ENCODE results near the gene DAD1.
"Not testable (repeated sequence)": the region's sequence is repeated elsewhere in the genome, so short reads cannot be mapped to it uniquely, and the experiment has no call there.

The DAD1 gene

DNA sequence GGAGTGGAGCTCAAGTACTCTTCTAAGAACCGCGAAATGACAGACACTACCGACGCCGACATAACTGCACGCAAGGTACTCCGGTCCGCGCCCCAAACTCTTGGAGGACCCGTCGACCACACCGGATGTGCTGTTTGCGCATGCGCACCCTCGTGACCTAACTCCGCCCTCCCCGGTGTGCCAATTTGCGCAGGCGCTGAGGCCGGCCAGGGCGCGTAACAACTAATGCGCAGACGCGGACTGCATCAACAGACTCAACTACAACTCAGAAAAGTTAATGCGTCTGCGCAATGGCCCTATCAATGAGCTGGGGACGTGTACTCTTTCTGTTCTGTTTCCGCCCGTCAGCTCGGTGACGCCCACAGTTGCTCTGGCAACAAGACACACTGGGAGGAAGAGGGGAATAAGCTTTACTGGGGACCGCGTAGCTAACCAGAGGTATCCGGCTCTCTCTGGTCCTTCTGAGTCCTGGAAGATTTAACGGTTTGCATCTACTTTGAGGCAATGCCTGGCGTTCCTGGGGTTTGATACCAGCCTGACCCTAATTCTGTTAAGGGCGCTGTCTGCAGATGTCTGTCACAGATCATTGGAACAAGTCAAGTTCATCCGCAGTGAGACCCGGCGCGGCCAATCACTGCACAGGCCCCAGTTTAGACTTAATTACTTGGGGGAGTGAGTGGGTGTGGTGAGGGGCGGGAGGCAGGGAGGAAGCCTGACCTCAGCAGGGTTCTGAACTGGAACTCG lies at the start of gene DAD1:
TSS of gene DAD1 (minus strand) at position 129 of the 744 bp plus-strand sequence. CDS start at position 62, 67 bp downstream.
- DNase-seq (ENCODE audit: low read depth) = peak; percentile 99

DNA sequence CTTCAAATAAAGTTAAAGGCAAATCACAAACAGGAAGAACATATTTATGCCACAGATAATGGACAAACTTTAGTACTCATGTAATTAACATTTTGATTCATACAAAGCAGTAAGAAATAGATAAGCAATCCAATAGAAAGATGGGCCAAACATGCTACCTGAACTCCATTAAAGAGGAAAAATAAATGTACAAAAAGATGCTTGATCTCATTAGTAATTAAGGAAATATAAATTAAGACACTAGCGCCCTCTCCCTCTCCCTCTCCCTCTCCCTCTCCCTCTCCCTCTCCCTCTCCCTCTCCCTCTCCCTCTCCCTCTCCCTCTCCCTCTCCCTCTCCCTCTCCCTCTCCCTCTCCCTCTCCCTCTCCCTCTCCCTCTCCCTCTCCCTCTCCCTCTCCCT lies 47.0 kb upstream of the DAD1 start:
- not testable (repeated sequence) for DNase-seq (ENCODE audit: low read depth)

DNA sequence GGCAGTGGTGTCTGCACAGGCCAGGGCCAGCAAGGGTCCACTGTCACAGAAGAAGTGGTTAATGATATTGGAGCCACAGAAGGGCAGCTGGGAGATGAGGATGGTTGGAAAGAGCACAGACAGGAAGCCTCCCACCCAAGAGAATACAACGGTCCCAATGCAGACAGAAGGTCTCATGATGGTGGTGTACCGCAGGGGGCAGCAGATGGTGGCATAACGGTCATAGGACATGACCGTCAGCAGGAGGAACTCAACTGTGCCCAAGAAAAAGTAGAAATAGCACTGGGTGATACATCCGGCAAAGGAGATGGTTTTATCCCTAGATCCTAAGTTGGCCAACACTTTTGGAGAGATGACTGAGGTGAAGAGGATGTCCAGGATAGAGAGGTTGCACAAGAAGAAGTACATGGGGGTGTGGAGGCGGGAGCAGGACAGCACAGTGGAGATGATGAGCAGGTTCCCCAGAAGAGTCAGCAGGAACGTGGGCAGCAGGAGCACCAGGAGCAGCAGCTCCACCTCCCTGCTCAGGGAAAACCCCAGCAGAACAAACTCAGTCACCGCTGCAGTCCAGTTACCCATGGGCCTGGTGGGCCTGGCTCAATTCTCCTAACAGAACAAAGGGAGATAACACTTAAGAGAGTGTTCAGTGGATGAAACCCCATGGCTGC lies 45.3 kb upstream of the DAD1 start:
- no peak for DNase-seq (ENCODE audit: low read depth)

DNA sequence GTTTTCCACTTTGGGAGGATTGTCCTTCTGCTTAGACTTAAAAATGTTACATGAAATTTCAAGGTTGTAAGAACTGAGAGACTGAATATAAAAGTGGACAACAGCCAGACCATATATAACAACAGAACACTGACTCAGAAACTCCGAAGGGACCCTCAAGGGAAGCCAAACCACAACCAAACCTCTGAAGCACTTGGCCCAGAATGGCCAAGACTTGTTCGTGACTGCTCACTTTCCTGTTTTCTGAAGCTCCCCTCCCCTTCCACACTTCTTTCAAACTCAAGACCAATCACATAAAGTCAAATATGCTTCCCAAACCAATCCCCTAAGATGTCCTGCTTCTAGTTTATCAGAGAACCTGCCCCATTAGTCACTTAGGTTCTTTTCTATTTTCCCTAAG lies 41.5 kb upstream of the DAD1 start:
- no peak for DNase-seq (ENCODE audit: low read depth)

DNA sequence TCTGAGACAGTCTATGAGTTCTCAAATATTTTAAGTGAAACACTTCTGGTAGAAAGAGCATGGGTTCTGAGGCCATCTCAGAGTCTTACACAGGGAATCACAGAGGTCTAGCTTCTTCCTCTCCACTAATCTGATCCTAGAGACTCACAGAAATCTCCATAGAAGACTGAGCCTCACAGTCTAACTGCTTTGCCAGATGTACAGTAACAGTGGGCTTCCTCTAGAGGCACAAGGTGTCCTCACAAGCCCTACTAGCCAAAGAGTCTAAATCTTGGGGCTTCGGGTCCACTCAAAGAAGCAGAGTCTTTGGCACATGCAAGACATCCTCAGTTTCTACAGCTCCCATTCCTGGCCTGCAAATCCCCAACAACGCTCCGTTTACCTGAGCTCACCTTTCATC lies 41.0 kb upstream of the DAD1 start:
- DNase-seq (ENCODE audit: low read depth) = no peak

DNA sequence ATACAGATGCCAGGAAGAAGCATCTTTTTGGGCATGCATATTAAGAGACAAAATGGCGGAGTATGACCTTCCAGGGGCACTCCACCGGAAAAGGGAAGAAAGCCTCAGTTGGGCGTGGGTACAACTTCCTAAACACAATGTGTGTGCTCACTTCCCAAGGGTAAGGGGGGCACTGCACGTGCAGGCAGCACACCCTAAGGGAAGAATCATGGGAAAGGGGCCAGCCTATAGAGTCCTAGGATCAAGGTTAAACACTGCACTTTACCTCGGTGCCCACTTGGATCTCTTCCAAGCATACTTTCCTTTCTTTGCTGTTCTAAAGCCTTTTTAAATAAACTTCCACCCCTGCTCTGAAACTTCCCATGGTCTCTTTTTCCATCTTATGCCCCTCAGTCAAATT lies 40.3 kb upstream of the DAD1 start:
- DNase-seq (ENCODE audit: low read depth) = no peak

DNA sequence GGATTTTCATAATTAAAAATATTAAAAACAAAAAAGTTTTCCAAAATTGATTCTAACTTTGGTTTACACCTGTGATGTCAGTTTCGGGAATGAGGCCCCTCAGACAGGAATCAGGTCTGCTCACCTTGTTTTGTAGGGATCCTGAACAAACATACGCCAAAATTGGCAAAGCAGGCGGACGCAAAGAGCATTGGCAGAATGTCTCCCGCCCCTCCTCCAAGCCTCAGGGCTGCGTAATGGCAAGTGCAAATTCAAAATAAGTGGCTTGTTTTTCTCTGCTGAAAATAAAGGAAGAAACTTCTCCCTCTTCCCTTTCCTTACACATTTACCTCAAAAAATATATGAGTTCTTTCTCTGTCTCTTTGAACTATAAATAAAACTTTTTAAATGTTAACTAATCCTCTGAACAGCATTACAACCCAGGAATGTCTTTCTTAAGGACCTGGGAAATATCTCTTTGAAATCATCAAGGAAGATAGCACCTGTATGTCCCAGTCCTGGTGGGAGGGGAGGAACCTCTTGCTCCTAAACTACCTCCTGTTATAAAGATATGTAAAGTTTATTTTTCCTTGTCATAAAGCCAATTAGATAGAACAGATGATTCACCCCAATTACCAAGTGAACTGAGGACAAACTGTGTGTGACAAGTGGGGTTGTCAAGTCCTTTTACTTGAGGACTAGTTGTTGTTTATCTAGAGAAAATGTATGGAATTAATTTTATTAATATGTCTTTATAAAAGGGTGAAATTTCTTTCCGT lies 38.7 kb upstream of the DAD1 start:
- DNase-seq (ENCODE audit: low read depth) = no peak

DNA sequence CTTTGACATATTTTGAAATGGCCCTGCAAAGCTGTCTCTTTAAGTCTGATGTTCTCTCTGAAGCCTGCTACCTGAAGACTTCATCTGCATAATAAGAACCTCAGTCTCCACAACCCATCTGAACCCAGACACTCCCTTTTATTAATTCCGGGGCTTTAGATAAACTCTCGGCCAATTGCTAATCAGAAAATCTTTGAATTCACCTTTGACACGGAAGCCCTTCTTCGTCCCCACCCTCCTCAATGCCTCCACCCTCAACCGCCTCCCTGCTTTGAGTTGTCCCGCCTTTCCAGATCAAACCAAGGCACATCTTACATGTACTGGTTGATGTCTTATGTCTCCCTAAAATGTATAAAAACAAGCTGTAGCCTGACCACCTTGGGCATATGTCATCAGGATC lies 37.6 kb upstream of the DAD1 start:
- no peak for DNase-seq (ENCODE audit: low read depth)

DNA sequence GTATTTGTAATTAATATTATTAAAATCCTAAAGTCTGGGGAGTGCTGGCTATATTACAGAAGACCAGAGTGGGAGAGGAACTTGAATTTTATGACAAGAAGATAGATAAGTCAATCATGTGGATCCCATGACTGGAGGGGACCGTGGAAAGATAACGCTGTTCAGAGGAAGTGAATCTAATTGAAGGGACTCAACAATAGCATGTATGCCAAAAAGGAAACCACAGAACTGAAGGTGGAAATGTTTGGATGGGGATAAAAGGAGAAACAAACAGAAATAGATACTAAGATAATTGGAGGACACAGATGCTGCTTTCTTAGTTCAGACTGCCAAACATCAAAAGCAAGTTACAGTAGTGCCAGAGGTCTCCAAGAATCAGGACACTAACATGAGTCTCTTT lies 34.0 kb upstream of the DAD1 start:
- no peak for DNase-seq (ENCODE audit: low read depth)

DNA sequence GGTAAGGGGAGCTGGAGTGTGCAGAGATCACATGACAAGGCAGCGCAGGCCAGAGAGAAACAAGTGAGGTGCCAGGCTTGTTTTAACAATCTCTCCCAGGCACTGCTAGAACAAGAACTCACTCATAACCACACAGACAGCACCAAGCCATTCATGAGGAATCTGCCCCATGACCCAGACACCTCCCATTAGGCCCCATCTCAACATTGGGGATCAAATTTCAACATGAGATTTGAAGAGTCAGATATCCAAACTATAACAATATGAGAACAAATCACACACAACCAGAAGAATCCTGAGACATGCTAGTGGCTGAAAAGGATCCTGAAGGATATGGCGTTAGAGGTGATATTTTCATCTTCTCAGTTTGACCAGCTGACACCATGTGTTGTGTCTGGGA lies 33.2 kb upstream of the DAD1 start:
- no peak for DNase-seq (ENCODE audit: low read depth)

DNA sequence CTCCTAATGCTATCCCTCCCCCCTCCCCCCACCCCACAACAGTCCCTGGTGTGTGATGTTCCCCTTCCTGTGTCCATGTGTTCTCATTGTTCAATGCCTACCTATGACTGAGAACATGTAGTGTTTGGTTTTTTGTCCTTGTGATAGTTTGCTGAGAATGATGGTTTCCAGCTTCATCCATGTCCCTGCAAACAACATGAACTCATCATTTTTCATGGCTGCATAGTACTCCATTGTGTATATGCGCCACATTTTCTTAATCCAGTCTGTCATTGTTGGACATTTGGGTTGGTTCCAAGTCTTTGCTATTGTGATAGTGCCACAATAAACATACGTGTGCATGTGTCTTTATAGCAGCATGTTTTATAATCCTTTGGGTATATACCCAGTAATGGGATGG lies 26.7 kb upstream of the DAD1 start:
- not testable (repeated sequence) for DNase-seq (ENCODE audit: low read depth)

DNA sequence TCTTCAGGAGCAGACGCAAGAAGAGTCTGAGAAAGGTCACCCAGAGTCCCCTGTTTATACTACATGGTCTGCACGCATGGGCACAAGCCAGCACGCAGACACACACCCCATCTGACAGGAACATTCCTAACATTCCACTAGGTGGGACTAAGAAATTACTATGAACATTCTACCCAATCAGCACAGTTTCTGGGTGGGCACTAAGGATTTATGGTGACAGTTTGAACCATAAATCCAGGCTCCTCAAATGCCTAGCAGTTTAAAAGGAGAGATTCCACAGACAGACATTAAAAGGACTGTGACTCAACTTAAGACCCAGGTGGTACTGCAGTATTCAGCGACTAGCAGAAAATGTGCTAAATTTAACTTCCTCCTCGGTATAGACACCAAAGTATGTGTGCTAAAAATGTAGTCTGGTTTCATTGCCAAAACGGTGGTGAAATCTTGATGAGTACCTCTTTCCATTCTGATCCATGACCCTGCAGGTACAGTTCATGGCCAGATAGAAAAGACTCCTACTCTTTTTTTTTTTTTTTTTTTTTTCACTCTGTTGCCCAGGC lies 25.3 kb upstream of the DAD1 start:
- DNase-seq (ENCODE audit: low read depth) = no peak

DNA sequence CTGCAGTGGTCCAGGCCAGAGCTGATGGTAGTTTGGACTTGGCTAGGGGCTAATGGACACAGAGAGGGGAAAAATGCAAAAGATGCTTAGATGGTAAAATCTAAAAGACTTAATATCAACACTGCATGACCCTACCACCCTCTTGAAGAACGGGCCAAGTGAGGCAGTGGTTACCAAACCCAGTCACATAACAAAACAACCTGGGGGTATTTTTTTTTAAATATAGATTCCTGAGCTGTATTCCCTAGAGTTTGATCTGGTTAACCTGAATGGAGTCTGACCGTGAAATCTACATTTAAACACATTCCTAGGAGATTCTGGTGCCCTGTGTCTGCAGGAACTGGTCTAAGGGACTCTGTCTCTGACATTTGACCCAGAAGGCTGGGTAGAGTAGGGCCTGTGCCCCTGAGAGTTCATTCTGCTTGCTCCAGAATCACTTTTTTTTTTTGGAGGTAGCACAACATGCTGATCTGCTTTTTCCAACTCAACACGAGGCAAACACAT lies 24.8 kb upstream of the DAD1 start:
- no peak for DNase-seq (ENCODE audit: low read depth)

DNA sequence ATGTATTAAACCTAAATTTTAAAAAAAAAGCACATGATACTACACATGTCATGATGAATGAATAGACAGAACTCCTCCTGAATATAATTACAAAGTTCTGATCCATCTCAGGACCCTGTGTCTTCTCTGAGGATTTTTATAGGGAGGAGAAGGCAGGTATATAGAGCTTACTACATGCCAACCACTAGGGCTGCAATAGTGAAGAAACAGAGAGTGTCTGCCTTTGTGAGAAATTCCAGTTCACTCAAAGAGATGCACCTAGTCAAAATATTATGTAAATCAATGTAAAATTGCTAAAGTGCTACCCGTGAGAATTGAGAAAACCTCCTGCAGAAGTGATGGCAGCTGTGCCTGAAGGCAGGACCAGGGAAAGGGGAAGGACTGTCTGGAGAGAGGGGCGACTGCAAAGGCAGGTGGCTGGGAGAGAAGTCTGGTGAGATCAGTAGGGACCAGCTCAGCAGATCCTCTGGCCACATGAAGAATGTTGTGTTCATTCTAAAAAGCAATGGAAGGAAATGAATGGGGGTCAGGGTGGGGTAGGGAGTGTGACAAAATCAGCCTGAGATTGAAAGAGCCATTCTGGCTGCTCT lies 24.2 kb upstream of the DAD1 start:
- no peak for DNase-seq (ENCODE audit: low read depth)

DNA sequence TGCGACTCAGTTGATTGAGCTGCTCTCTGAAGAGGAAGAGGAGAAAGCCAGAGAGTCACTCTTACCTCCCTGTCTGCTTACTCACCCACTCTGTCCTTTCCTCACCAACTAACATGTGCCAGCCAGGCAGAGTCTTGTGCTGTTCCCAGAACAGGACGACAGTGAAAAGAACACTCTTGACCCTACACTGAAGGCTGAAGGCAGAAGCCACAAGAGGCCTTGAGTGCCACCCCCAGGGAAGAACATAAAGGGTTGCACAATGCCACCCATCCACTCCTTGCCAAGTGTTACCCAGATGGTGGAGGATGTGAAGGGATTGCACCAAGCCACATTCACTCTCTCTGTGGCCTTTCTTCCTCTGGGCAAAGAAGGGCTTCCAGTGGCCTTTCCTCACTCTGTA lies 21.9 kb upstream of the DAD1 start:
- no peak for DNase-seq (ENCODE audit: low read depth)

DNA sequence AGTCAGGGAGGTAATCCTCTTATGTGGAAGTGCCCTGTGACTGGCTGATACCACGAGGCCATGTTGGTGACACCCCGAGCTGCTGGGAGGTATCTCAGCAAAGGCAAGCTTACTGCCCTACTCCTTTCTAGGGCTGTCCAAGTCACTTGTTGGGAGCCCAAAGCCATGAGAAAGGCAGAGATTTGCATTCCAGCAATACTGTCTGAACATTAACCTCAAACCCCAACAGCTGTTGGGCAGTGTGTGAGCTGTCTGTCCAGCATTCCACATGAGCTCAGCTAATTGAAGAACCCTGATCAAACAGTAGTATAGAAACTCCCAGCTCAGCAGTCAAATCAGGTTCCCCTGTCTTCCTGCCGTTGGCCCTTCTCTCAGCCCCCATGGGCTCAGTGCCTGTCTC lies 18.3 kb upstream of the DAD1 start:
- DNase-seq (ENCODE audit: low read depth) = no peak

DNA sequence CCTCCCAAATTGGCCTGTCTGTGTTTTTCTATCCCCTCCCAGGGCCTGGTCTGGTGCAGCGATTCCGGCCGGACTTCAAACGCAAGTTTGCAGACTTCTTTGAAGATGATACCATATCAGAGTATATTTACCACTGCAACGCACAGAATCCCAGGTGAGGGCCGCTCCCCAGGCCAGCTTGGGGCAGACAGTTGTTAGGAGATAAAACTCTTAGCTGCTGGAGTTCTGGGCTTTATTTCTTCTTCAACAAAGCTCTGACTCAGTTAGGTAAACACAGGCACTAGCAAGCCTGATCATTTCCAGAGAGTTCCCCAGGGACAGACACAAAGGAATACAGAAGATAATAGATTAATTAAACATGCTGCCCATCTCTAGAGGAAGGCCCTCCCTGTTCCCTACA lies 17.4 kb upstream of the DAD1 start:
- DNase-seq (ENCODE audit: low read depth) = no peak

DNA sequence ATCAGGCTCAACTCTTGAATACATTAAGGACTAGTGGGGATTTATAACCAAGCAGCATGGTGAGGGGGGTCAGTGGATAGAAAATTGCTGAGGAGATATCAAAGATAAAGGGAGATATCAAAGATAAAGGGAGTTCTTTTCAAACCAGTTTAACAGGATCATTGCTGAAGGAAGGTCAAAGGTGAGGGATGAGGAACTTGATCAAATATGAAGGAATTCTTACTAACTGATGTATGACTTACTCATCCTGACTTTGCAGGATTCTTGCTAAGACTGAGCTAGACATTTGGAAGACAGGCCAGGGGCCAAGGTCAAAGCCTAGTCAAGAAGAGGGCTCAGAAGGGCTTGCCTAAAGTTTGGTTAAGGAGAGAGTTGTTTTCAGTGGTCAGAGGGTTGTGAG lies 13.8 kb upstream of the DAD1 start:
- no peak for DNase-seq (ENCODE audit: low read depth)

DNA sequence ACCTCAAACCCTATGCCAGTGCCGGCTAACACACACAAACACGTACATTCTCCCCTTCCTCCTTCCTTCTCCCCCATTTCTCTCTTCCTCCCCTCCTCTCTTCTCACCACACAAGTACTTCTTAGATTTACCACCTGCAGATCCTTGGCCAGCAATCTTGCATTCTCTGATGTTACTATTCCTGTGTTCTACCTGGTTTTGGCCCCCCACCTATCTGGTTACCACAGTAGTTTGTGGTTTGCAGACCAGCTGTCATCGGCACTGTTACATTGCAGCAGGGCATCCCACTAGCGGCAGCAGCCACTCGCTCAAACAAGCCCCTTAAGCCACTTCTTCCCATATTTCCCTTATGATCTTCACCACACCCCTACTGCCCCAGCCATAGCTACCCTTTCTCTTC lies 13.0 kb upstream of the DAD1 start:
- DNase-seq (ENCODE audit: low read depth) = no peak

DNA sequence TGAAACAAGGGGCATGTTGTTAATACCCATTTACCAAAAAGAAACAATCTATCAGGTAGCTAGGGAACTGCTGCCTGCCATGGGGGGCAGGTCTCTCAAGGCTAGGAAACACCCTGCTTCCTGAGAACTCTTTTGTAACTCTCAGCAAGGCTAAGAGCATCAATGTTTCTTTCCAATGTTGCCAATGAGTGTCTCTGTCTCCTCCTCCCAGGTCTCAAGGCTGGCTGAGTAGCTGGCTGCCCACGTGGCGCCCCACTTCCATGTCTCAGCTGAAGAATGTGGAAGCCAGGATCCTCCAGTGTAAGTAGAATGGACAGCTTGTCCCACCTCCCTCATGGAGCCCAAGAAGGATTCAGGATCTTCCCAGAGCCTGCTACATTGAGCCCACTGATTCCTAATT lies 12.4 kb upstream of the DAD1 start:
- DNase-seq (ENCODE audit: low read depth) = no peak

DNA sequence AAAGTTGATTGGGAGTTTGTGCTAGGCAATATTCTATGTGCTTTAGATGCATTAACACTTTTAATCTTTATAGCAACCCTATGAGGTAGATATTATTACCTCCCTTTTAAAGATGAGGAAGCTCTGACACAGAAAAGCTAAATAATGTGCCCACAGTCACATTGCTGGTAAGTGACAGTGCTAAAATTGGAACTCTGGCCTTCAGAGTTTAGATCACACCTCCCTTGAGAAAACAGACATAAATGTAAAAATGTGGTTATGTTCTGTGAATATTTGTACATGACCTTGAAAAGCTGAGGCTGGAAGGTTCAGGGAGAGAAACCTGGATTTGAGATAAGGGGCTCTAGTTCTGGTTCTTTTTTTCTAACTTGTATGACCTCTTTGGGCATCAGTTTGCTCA lies 11.0 kb upstream of the DAD1 start:
- DNase-seq (ENCODE audit: low read depth) = no peak

DNA sequence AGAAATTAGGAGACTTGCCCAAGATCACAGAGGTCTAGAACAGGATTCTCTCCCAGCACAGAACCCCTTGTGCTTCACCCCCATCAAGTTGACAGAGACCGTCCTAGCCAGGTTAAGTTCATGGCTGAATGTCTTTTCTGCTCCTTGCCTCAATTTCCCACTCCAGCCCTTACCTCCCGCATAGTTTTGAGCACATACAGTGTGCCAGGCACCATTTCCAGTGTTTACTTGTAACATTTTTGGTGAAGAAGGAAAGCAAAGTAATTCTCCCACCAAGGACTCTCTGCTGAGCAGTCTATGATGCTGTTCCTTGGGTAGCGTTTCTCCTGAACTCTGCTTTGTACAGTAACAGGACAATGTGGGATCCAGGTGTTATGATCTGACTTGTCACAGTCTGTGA lies 10.3 kb upstream of the DAD1 start:
- DNase-seq (ENCODE audit: low read depth) = no peak
